Omental fat pad (tissue), 4 donors: ENCODE measurements around the gene KCNJ15. TPM values are rescaled to one million over a fixed set of nuclear protein-coding genes. Genes with fewer than 3 reads are reported as not detected.
A peak's percentile ranks its signal among the peaks of the same experiment; 100 is the strongest.

Experiments
- ATAC-seq: fragments of 150-250 bp; one replicate; pipeline ENCODE4 v1.9.1; 2016; ENCODE audit warnings: mild to moderate bottlenecking, moderate library complexity; ENCODE audit not compliant: low FRiP score
- DNase-seq: peaks from one replicate; pipeline ENCODE4 v3.0.0-alpha.2; 2019; ENCODE audit warnings: low spot score
- CTCF ChIP-seq, 3 donors: fragments of 450-650 bp; IDR thresholded peaks; one replicate each; pipeline ENCODE4 v1.5.1; 2016 to 2017; ENCODE audit warnings: antibody characterized with exemption in 3 of 3, mild to moderate bottlenecking in 3 of 3, moderate library complexity in 2 of 3
- total RNA-seq, 4 donors: library from RNA; depleted of rRNA; stranded (reverse); fragments of >200 nt; gene quantifications; one replicate each; pipeline ENCODE4 v1.1.0, GENCODE V29; 2016

KCNJ15 gene
- total RNA-seq, 4 donors from 2014 or later: 1.2 to 12.1 (median 2.7) TPM

DNA sequence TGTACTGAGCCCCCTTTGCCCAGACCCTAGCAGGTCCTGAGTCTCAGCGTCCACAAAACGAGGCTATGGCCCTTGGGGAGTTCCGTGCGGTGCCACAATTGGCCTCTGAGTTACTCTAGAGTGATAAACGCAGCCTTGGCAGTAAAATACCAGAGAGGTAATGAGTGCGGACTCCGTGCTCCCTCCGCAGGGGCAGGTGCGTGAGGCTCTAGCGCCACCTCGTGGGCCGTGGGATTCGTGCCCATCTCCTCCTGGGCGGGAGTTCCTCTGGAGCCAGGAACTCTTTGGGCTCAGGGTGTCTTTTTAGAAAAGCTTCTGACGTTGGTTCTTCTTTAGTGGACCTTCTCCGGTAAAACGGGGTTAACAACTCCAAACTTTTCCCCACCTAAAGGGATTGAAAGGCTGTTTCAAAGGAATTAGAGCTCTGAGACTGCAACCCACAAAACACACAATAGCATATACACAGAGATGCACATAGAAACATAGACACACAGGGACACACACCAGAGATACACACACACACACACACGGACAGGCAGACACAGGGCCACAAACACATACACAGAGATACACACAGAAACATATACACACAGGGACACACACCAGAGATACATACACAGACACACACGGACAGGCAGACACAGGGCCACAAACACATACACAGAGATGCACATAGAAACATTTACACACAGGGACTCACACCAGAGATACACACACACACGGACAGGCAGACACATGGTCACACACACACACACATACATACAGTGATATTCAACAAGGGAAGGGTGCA, 99.4 kb downstream of the KCNJ15 start:
- ATAC-seq (peak; percentile 59), DNase-seq (peak; percentile 72)
- TF ChIP-seq CTCF (IDR thresholded peaks at IDR 0.05): peak in 1 of 3 donors; percentile 63

Other genes with a start within 250 kb of the KCNJ15 start
- gene ERG, start 241.5 kb downstream of the KCNJ15 start, total RNA-seq: 10 to 100 TPM; 10.7 to 63.7 (median 41.0) TPM